RCC 7860 (cell line): ENCODE results near the gene ST3GAL4.
"Not testable (repeated sequence)": the region's sequence is repeated elsewhere in the genome, so short reads cannot be mapped to it uniquely, and the experiment has no call there.

Experiments used
- DNase-seq: peaks from one replicate; pipeline ENCODE4 v3.0.0-alpha.2; 2015; ENCODE audit warnings: low spot score
- FAIRE-seq: peaks from 2 replicates; lab custom pipeline; 2012; peaks lifted over from hg19 to GRCh38; lab: Jason Lieb, UNC

Gene ST3GAL4

GRCh38 chr11:126383339-126384335 lies 28.2 kb downstream of the ST3GAL4 start:
- DNase-seq (no peak), FAIRE-seq (no peak)

GRCh38 chr11:126384449-126385070 lies 29.1 kb downstream of the ST3GAL4 start:
- DNase-seq, result no peak
- no peak for FAIRE-seq

DNA sequence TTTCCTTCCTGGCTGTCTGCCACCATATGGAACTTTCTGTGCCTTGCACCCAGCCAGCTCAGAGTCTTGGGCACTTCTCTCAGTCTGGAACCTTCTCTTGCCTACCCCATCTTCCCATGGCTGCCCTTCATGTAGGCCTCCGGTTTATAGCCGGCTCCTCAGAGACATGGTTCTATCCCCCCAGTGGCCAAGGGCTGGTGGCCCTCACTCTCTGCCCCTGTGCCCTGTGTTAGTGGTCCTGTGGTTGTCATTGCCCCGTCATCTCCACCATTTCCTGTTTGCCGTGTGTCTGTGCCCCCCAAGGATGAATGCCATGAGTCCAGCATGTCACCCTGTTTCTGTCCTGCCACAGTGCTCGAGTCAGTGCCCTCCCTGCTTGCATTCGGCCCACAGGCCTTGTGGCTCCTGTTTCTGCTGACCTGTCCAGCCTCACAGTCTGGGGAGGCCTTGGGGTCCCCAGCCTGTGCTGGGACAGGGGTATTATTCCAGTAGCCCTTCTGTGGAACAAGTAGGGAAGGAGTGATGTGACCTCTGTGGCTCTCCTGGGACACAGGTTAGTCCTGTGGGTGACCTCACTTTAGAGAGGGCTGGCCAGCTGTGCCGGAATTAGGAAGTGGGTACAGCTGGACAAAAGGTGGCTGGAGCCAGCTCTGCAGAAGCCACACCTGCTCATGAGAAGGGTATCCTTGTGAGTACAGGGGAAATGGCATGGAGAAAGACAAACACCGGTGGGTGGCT lies 30.7 kb downstream of the ST3GAL4 start:
- no peak for FAIRE-seq

DNA sequence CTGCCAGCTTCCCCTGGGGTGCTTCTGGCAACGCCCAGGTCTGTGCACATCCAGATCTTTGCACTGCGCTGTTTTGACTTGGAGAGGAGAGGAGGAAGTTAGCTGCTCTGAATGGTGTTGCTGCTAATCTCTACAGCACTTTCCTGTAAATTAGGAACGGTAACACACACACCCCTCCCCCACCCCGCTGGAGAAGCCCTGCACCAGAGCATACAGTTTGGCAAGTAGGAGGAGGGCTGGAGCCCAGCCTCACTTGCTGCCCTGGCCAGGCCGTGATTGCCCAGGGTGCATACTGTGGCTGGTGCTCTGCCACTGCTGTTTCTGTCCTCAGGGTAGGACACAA lies 31.2 kb downstream of the ST3GAL4 start:
- not testable (repeated sequence) for FAIRE-seq, DNase-seq

More for the DNA sequence above, 30.7 kb downstream of the ST3GAL4 start:
- no peak for DNase-seq

DNA sequence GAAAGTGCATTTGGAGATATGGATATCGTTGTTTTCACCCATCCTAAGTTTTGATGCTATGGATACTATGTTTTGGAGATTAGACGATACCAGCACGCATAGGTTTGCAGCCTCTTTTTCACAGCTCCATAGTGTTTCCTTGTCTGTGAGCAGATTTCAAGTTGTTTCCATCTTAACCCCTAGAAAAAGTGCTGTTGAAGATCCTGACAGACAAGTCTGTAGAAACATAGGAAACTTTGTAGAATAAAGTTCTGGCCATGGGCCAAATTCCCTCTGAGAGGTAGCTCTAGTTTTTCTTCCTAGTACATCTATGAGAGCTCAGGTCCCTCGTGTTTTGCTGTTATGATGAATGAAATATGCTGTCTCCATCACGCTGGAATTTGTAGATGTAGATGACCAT lies 32.4 kb downstream of the ST3GAL4 start:
- no peak for FAIRE-seq

DNA sequence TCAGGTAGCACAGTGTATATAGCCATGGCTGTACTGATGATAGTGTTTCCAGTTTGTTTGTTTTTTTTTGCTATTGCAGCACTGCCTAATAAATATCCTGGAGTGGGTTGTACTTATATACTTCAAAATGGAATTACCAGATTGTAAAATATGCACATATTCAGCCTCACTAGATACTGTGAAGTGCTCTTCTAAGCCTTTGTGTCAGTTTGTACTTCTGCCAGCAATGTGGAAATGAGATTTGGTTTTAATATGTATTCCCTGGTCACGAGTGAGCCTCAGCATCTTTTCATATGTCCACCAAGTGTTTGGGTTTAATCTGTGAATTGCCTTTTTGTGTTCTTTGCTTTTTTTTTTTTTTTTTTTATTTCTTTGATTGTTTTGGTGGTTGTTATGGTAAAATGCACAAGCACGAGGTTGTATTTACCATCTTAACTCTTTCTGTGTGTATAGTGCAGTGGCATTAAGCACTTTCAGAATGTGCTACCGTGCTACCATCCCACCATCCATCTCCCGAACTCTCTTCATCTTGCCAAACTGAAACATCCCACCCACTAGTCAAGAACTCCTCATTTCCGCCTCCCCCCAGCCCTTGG lies 34.9 kb downstream of the ST3GAL4 start:
- FAIRE-seq (no peak), DNase-seq (no peak)

More for the DNA sequence above, 32.4 kb downstream of the ST3GAL4 start:
- no peak for DNase-seq

- no peak for FAIRE-seq
- no peak for DNase-seq
Observed at GRCh38 chr11:126391286-126391954, 35.9 kb downstream of the ST3GAL4 start.

- FAIRE-seq (no peak), DNase-seq (no peak)
Observed at GRCh38 chr11:126391970-126392632, 36.6 kb downstream of the ST3GAL4 start.

DNA sequence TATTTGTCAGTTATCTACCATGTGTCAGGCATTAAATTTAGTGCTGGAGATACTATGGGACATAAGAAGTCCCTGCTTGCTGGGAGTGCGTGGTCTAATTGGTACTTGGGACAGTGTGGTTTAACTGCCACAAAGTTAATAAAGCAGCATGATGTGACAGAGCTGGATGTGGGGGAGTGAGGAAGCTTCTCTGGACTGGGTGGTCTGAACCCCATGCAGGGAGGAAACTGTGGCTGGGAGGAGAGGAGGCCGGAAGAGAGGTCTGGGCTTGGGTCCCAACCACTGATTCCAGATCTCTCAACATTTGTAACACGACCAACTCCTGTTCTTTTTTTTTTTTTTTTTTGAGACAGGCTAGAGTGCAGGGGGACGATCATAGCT lies 37.1 kb downstream of the ST3GAL4 start:
- no peak for FAIRE-seq
- no peak for DNase-seq

DNA sequence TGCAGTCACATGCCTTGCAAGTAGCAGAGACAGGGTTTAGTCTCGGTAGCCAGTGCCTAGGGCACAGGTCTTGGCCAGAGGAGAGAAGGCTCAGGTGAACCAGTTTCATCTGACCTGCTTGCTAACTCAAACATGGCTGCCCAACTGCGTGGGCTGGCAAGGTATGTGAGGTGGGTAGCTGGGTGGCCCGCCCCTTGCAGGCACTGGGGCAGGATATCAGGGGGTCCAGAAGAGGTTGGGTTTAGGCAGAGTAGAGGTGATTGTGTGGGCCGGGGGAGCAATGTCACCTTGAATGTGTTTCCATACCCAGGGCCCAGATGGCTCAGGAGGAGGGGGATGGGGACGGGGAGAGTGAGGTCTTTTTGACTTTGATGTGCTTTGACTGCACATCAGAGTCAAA lies 37.7 kb downstream of the ST3GAL4 start:
- FAIRE-seq (no peak), DNase-seq (no peak)

- no peak for DNase-seq
- no peak for FAIRE-seq
Observed at GRCh38 chr11:126394036-126394435, 38.5 kb downstream of the ST3GAL4 start.

- DNase-seq, result peak; percentile 27
- FAIRE-seq, result peak; percentile 70
Observed at GRCh38 chr11:126394634-126395072, 39.2 kb downstream of the ST3GAL4 start.

DNA sequence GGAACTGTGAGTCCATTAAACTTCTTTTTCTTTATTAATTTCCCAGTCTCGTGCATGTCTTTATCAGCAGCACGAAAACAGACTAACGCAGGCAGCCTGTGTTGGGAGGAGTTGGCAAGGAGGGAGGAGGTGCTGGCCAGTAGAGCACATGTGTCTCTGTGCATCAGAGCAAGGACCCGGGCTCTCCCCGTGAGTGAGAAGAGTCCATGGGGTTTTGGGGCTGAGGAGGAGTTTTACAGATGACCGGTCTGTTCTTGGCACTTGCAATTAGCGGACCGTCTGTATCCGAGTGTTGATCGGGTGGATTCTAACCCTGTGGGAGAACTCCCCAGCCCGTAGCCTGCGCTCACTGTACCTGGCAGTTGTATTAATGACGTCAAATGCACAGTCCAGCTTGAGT lies 40.3 kb downstream of the ST3GAL4 start:
- FAIRE-seq, DNase-seq: not testable (repeated sequence)

- not testable (repeated sequence) for FAIRE-seq, DNase-seq
Observed at GRCh38 chr11:126396266-126396665, 40.8 kb downstream of the ST3GAL4 start.

GRCh38 chr11:126396965-126397364 lies 41.5 kb downstream of the ST3GAL4 start:
- DNase-seq, result no peak
- FAIRE-seq, result no peak

GRCh38 chr11:126398296-126398695 lies 42.8 kb downstream of the ST3GAL4 start:
- DNase-seq (no peak), FAIRE-seq (no peak)

DNA sequence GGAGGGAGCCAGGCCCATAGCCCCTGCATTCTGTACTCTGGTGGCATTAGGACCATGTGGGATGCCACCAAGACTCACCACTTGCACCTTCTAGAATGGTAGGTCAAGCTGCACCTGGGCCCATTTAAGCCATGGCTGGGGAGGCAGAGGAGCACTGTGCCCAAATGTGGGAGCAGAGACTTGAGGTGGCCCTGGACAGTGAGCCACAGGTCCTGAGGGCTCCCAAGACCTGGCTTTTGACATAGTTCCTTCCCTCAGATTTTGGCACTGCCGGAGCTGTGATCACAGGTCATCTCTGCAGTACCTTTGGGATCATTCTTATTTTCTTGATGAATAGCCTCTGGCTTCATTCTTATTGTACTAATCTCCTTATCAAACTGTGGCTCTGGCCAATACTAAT lies 43.2 kb downstream of the ST3GAL4 start:
- DNase-seq, result no peak
- FAIRE-seq, result no peak

DNA sequence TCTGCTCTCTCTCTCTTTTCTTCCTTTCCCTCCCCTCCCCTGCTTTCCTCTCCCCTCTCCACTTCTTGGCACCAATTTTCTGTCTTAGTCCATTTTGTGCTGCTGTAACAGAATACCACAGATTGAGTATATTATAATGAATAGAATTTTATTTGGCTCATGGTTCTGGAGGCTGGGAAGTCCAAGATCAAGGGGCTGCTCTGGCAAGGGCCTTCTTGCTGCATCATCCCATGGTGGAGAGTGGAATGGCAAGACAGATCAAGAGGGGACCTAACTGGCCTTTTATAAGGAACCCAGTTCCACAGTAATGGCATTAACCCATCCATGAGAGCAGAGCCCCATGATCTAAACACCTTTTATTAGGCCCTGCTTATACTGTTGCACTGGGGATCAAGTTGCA lies 44.5 kb downstream of the ST3GAL4 start:
- DNase-seq (no peak), FAIRE-seq (no peak)

- FAIRE-seq (no peak), DNase-seq (no peak)
Observed at GRCh38 chr11:126400479-126400878, 45.0 kb downstream of the ST3GAL4 start.
